Neural crest cell (in vitro differentiated cells): ENCODE results near the gene MTA3. TPM values are rescaled to one million over a fixed set of nuclear protein-coding genes. Genes with fewer than 3 reads are reported as not detected.

Experiments
- DNase-seq: peaks from one replicate; pipeline ENCODE4 v3.0.0; 2021; ENCODE audit warnings: low read depth, mixed read lengths, low spot score
- H3K27ac Mint-ChIP-seq: one replicate; pipeline ENCODE4 v1.8.0; 2021; ENCODE audit warnings: mild to moderate bottlenecking, mixed read lengths; ENCODE audit not compliant: unreplicated experiment
- H3K27me3 Mint-ChIP-seq: 2 replicates; pipeline ENCODE4 v1.8.0; 2021; ENCODE audit warnings: low read depth, mild to moderate bottlenecking, mixed read lengths
- H3K36me3 Mint-ChIP-seq: 2 replicates; pipeline ENCODE4 v1.8.0; 2021; ENCODE audit warnings: low read depth, mild to moderate bottlenecking, mixed read lengths
- H3K4me1 Mint-ChIP-seq: 2 replicates; pipeline ENCODE4 v1.8.0; 2021; ENCODE audit warnings: mixed read lengths
- H3K4me3 Mint-ChIP-seq: one replicate; pipeline ENCODE4 v1.8.0; 2021; ENCODE audit warnings: mild to moderate bottlenecking, mixed read lengths
- H3K9me3 Mint-ChIP-seq: 2 replicates; pipeline ENCODE4 v1.8.0; 2021; ENCODE audit warnings: mixed read lengths
- CTCF ChIP-seq: fragments of 200-600 bp; sonication (generic); conservative IDR thresholded peaks from 2 replicates; pipeline ENCODE4 v1.5.0; 2021; ENCODE audit warnings: antibody characterized with exemption, mild to moderate bottlenecking
- total RNA-seq: library from RNA; stranded (reverse); gene quantifications from 2 replicates; pipeline ENCODE4 v1.2.1, GENCODE V29; 2021

MTA3 gene
- total RNA-seq, 1 donor from 2014 or later = 62.3 TPM

GRCh38 chr2:42747422-42747821 is 179.0 kb downstream of the MTA3 start:
- no peak overlapping the region for H3K4me3 Mint-ChIP-seq
- no peaks in the 10 kb centered on the region for H3K27me3 Mint-ChIP-seq
- H3K36me3 Mint-ChIP-seq = peaks cover 3% of the 10 kb centered on the region
- peaks cover 9% of the 10 kb centered on the region for H3K4me1 Mint-ChIP-seq
- DNase-seq = no peak
- H3K27ac Mint-ChIP-seq = no peak overlapping the region
- H3K9me3 Mint-ChIP-seq = no peaks in the 10 kb centered on the region
- no peak for TF ChIP-seq CTCF

GRCh38 chr2:42748840-42749239 is 180.4 kb downstream of the MTA3 start:
- Mint-ChIP-seq H3K27me3 (no peaks in the 10 kb centered on the region), H3K36me3 (peaks cover 3% of the 10 kb centered on the region), H3K9me3 (no peaks in the 10 kb centered on the region), H3K4me3 (no peak overlapping the region), H3K4me1 (no peaks in the 10 kb centered on the region), H3K27ac (no peak overlapping the region)
- TF ChIP-seq CTCF = no peak
- no peak for DNase-seq

GRCh38 chr2:42752314-42752713 is 183.9 kb downstream of the MTA3 start:
- Mint-ChIP-seq H3K9me3 (no peaks in the 10 kb centered on the region), H3K27me3 (no peaks in the 10 kb centered on the region), H3K4me3 (no peak overlapping the region), H3K27ac (no peak overlapping the region), H3K4me1 (peaks cover 4% of the 10 kb centered on the region), H3K36me3 (peaks cover 3% of the 10 kb centered on the region)
- no peak for DNase-seq
- no peak for TF ChIP-seq CTCF

GRCh38 chr2:42752816-42753813 is 184.7 kb downstream of the MTA3 start:
- Mint-ChIP-seq H3K27ac (no peak overlapping the region), H3K36me3 (peaks cover 3% of the 10 kb centered on the region), H3K9me3 (no peaks in the 10 kb centered on the region), H3K27me3 (no peaks in the 10 kb centered on the region), H3K4me3 (no peak overlapping the region), H3K4me1 (peaks cover 4% of the 10 kb centered on the region)
- TF ChIP-seq CTCF = no peak
- DNase-seq = no peak

GRCh38 chr2:42754021-42754775 is 185.8 kb downstream of the MTA3 start:
- Mint-ChIP-seq H3K36me3 (peaks cover 3% of the 10 kb centered on the region), H3K27me3 (no peaks in the 10 kb centered on the region), H3K27ac (no peak overlapping the region), H3K4me3 (no peak overlapping the region), H3K9me3 (no peaks in the 10 kb centered on the region), H3K4me1 (peaks cover 4% of the 10 kb centered on the region)
- TF ChIP-seq CTCF = no peak
- DNase-seq = no peak
